Cardiac septum (tissue), 1 donor: ENCODE measurements around the gene SLC25A25. TPM values are rescaled to one million over a fixed set of nuclear protein-coding genes. Genes with fewer than 3 reads are reported as not detected.

Experiments used
- DNase-seq: peaks from one replicate; pipeline ENCODE4 v3.0.0-alpha.2; 2020; ENCODE audit warnings: low spot score
- intact Hi-C: fragments of 100-400 bp; cut with DNase I; formaldehyde crosslinking; loops from one replicate; pipeline ENCODE4 v1.14.0; 2022
- total RNA-seq: library from RNA; stranded (reverse); fragmentation: NEBNext Ultra II Directional; extraction: Animal tissue kit (Norgen Biotek cat#: 25700); gene quantifications from one replicate; pipeline ENCODE4 v1.2.1, GENCODE V29; 2021
- donor health status: DM: no; HTN: no; CAD: no.

Gene SLC25A25
- total RNA-seq, 1 donor from 2014 or later = 5.6 TPM

- intact Hi-C loops = no loop called here
- DNase-seq = peak; percentile 60
These were observed 82.7 kb downstream of the SLC25A25 start for GRCh38 chr9:128150594-128151308.

GRCh38 chr9:128151309-128152132 is 83.5 kb downstream of the SLC25A25 start:
- intact Hi-C loops = no loop called here
- peak; percentile 71 for DNase-seq

GRCh38 chr9:128152133-128153059 is 84.4 kb downstream of the SLC25A25 start:
- DNase-seq = no peak
- intact Hi-C loops = no loop called here

GRCh38 chr9:128153060-128153946 is 85.3 kb downstream of the SLC25A25 start:
- no peak for DNase-seq

GRCh38 chr9:128153947-128154695 is 86.1 kb downstream of the SLC25A25 start:
- no peak for DNase-seq
- intact Hi-C loops = no loop called here

More at GRCh38 chr9:128153060-128153946, 85.3 kb downstream of the SLC25A25 start:
- intact Hi-C loops = no loop called here

GRCh38 chr9:128155736-128156500 is 87.9 kb downstream of the SLC25A25 start:
- DNase-seq = no peak
- intact Hi-C loops = no loop called here

Other genes starting within 250 kb of the SLC25A25 start
- 244 TPM for gene ENG, start 213.6 kb upstream of the SLC25A25 start, total RNA-seq
- gene AK1, start 190.6 kb upstream of the SLC25A25 start, total RNA-seq = 484 TPM
- 49.4 TPM for gene ST6GALNAC6, start 168.6 kb upstream of the SLC25A25 start, total RNA-seq
- gene ST6GALNAC4, start 151.2 kb upstream of the SLC25A25 start, total RNA-seq = 48.1 TPM
- gene PIP5KL1, start 137.5 kb upstream of the SLC25A25 start, total RNA-seq = 0.57 TPM
- gene DPM2, start 130.4 kb upstream of the SLC25A25 start, total RNA-seq = 14.9 TPM
- 24.1 TPM for gene EEIG1, start 87.2 kb upstream of the SLC25A25 start, total RNA-seq
- gene NAIF1, start 912 bp upstream of the SLC25A25 start, total RNA-seq = 6.2 TPM
- 136 TPM for gene PTGES2, start 59.5 kb downstream of the SLC25A25 start, total RNA-seq
- 2.0 TPM for gene LCN2, start 81.2 kb downstream of the SLC25A25 start, total RNA-seq
- 65.7 TPM for gene BBLN, start 92.0 kb downstream of the SLC25A25 start, total RNA-seq
- 86.1 TPM for gene CIZ1, start 123.3 kb downstream of the SLC25A25 start, total RNA-seq
- gene DNM1, start 135.1 kb downstream of the SLC25A25 start, total RNA-seq = 7.3 TPM
- 120 TPM for gene GOLGA2, start 207.8 kb downstream of the SLC25A25 start, total RNA-seq
- gene SWI5, start 208.0 kb downstream of the SLC25A25 start, total RNA-seq = 17.7 TPM